SK-N-SH (cell line): Measurements from ENCODE around the gene CTU1. TPM values are rescaled to one million over a fixed set of nuclear protein-coding genes. Genes with fewer than 3 reads are reported as not detected.

Experiments used
- CTCF ChIA-PET: fragments of 300-600, 350-600 bp; formaldehyde crosslinking; extraction: SDS; loops from one replicate; lab custom pipeline; 2021; lab: Yijun Ruan, JAX
- POLR2A ChIA-PET: fragments of 350-600 bp; sonication (Branson Sonifier 250); formaldehyde crosslinking; extraction: SDS; loops from one replicate; lab custom pipeline; 2020; ENCODE audit warnings: antibody characterized with exemption, inconsistent platforms; lab: Yijun Ruan, JAX
- DNase-seq: peaks from one replicate; pipeline ENCODE4 v3.0.0; 2012
- H2AFZ ChIP-seq: fragments of 200-600 bp; sonication (generic); 2 replicates; pipeline ENCODE4 v1.8.1; 2016; ENCODE audit warnings: antibody characterized with exemption, mild to moderate bottlenecking, low read depth
- H3F3A ChIP-seq: fragments of 200-600 bp; sonication (generic); replicated peaks from 2 replicates; pipeline ENCODE3; 2016; ENCODE audit warnings: antibody characterized with exemption, mild to moderate bottlenecking; ENCODE audit not compliant: insufficient read depth
- H3K27ac ChIP-seq, 2 experiments: fragments of 200-500 bp in 1 of 2; fragments of 200-600 bp in 1 of 2; sonication (Bioruptor generic) in 1 of 2; sonication (generic), shearing (Covaris generic) in 1 of 2; 2 replicates each; pipeline versions ENCODE4 v1.5.1 to v1.6.1; 2014 to 2016; ENCODE audit warnings: low read depth in 2 of 2, inconsistent platforms in 1 of 2, low read length in 1 of 2, mild to moderate bottlenecking in 1 of 2, mixed read lengths in 1 of 2
- H3K27me3 ChIP-seq: fragments of 200-600 bp; sonication (generic), shearing (Covaris generic); 2 replicates; pipeline ENCODE4 v1.6.1; 2016; ENCODE audit warnings: mixed run types; ENCODE audit not compliant: insufficient read depth
- H3K36me3 ChIP-seq, 2 experiments: fragments of 200-500 bp in 1 of 2; fragments of 200-600 bp in 1 of 2; sonication (Bioruptor generic) in 1 of 2; sonication (generic) in 1 of 2; replicated peaks in 1 of 2; 2 replicates each; pipeline versions ENCODE3 to v1.5.1; 2014 to 2016; ENCODE audit warnings: low read length in 1 of 2, mild to moderate bottlenecking in 1 of 2; ENCODE audit not compliant: insufficient read depth in 2 of 2, control insufficient read depth in 1 of 2
- H3K4me1 ChIP-seq, 2 experiments: fragments of 200-500 bp in 1 of 2; fragments of 200-600 bp in 1 of 2; sonication (Bioruptor generic) in 1 of 2; sonication (generic), shearing (Covaris generic) in 1 of 2; 2 replicates each; pipeline versions ENCODE4 v1.5.1 to v1.6.1; 2014 to 2016; ENCODE audit warnings: low read depth in 1 of 2, low read length in 1 of 2, mixed run types in 1 of 2; ENCODE audit not compliant: insufficient read depth in 2 of 2, control insufficient read depth in 1 of 2
- H3K4me2 ChIP-seq: fragments of 200-600 bp; sonication (generic), shearing (Covaris generic); 2 replicates; pipeline ENCODE4 v1.6.1; 2017; ENCODE audit warnings: mixed run types
- H3K4me3 ChIP-seq, 2 experiments: fragments of 200-500 bp in 1 of 2; fragments of 200-600 bp in 1 of 2; sonication (Bioruptor generic) in 1 of 2; sonication (generic), shearing (Covaris generic) in 1 of 2; 2 replicates each; pipeline versions ENCODE4 v1.5.1 to v1.8.1; 2014 to 2016; ENCODE audit warnings: low read depth in 2 of 2, inconsistent platforms in 1 of 2, low read length in 1 of 2, mild to moderate bottlenecking in 1 of 2, mixed read lengths in 1 of 2, moderate library complexity in 1 of 2
- H3K79me2 ChIP-seq: fragments of 200-600 bp; sonication (generic); 2 replicates; pipeline ENCODE4 v1.8.1; 2017; ENCODE audit warnings: mild to moderate bottlenecking; ENCODE audit not compliant: insufficient read depth
- H3K9ac ChIP-seq: fragments of 200-600 bp; sonication (generic); 2 replicates; pipeline ENCODE4 v1.6.1; 2017; ENCODE audit warnings: mixed run types
- H3K9me2 ChIP-seq: fragments of 200-600 bp; sonication (generic); 2 replicates; pipeline ENCODE4 v1.6.1; 2017; ENCODE audit warnings: mixed run types
- H3K9me3 ChIP-seq: fragments of 200-600 bp; sonication (generic); 2 replicates; pipeline ENCODE4 v1.6.1; 2017; ENCODE audit warnings: mixed run types, mild to moderate bottlenecking, moderate library complexity
- H4K20me1 ChIP-seq: fragments of 200-600 bp; sonication (generic); 2 replicates; pipeline ENCODE4 v1.6.1; 2017; ENCODE audit warnings: mild to moderate bottlenecking, mixed run types; ENCODE audit not compliant: insufficient read depth
- FOXM1 ChIP-seq: IDR thresholded peaks from 2 replicates; pipeline ENCODE4 v1.4.0; 2012; ENCODE audit warnings: low read depth, mild to moderate bottlenecking
- GATA2 ChIP-seq: sonication (generic); formaldehyde crosslinking; IDR thresholded peaks from 2 replicates; pipeline ENCODE4 v1.5.0; 2020; ENCODE audit warnings: mild to moderate bottlenecking, missing genetic modification reagents
- MEF2A ChIP-seq: IDR thresholded peaks from 2 replicates; pipeline ENCODE4 v1.4.0; 2012; ENCODE audit warnings: low read depth, borderline replicate concordance
- NFIC ChIP-seq: IDR thresholded peaks from 2 replicates; pipeline ENCODE4 v1.4.0; 2012; ENCODE audit warnings: borderline replicate concordance
- POLR2AphosphoS5 ChIP-seq: IDR thresholded peaks from 2 replicates; pipeline ENCODE4 v1.6.1; 2012; ENCODE audit warnings: low read depth, low read length
- RCOR1 ChIP-seq: fragments of 150-350 bp; IDR thresholded peaks from 2 replicates; pipeline ENCODE4 v1.6.1; 2017; ENCODE audit warnings: antibody characterized with exemption, low read length
- RXRA ChIP-seq: IDR thresholded peaks from 2 replicates; pipeline ENCODE4 v1.4.0; 2012; ENCODE audit warnings: low read depth, mild to moderate bottlenecking, borderline replicate concordance
- SMC3 ChIP-seq: IDR thresholded peaks from 2 replicates; pipeline ENCODE4 v1.6.1; 2012; ENCODE audit warnings: low read depth, low read length, improper control_type of control experiment
- TAF1 ChIP-seq: IDR thresholded peaks from 2 replicates; pipeline ENCODE4 v1.6.1; 2012; ENCODE audit warnings: low read depth, mild to moderate bottlenecking, low read length, moderate library complexity, borderline replicate concordance
- YY1 ChIP-seq: IDR thresholded peaks from 2 replicates; pipeline ENCODE4 v1.4.0; 2012; ENCODE audit warnings: low read depth, mild to moderate bottlenecking
- WGBS: methylation state at CpG from one replicate; pipeline ENCODE4 v1.1.6; 2017; ENCODE audit warnings: low lambda C conversion rate; 5-methylcytosine and 5-hydroxymethylcytosine counted together
- polyA plus RNA-seq, 3 experiments: library from polyadenylated mRNA; depleted of rRNA; stranded (reverse); fragments of >200 nt; gene quantifications; 2 replicates each; pipeline ENCODE4 v1.2.3, GENCODE V29; 2012
- TF ChIP-seq, protein P1 (sequence below): fragments of 150-350 bp; IDR thresholded peaks from 2 replicates; pipeline ENCODE4 v1.6.1; 2016; ENCODE audit warnings: mild to moderate bottlenecking, low read depth, low read length
- TF ChIP-seq, protein P2 (sequence below): IDR thresholded peaks from 2 replicates; pipeline ENCODE4; 2012

CTU1 gene
- polyA plus RNA-seq, 1 of the 3 experiments (the other 2 are of a cell fraction) = 8.8 TPM

- Histone ChIP-seq H4K20me1 (peaks cover 19% of the 10 kb centered on the region; the same call in 1 of the 2 replicates), H3K27ac (no peak overlapping the region), H3K9me3 (no peaks in the 10 kb centered on the region), H3K4me2 (no peak overlapping the region), H3K9me2 (no peaks in the 10 kb centered on the region), H3K4me1 (no peaks in the 10 kb centered on the region; a peak in 1 of 4 replicates), H2AFZ (no peak overlapping the region), H3K79me2 (peaks cover 30% of the 10 kb centered on the region), H3K36me3 (peaks cover 11 to 40% of the 10 kb centered on the region in 2 experiments), H3K9ac (no peak overlapping the region), H3F3A (no peaks in the 10 kb centered on the region), H3K27me3 (no peaks in the 10 kb centered on the region), H3K4me3 (no peak overlapping the region)
- DNase-seq = no peak
- 66% methylated on average over 5 of the region's 5 CpGs for WGBS
- TF ChIP-seq POLR2AphosphoS5 (no peak), MEF2A (no peak), NFIC (no peak), SMC3 (no peak), FOXM1 (no peak), RXRA (no peak), YY1 (no peak), RCOR1 (no peak), TAF1 (no peak)
- TF ChIP-seq, protein P1, sequence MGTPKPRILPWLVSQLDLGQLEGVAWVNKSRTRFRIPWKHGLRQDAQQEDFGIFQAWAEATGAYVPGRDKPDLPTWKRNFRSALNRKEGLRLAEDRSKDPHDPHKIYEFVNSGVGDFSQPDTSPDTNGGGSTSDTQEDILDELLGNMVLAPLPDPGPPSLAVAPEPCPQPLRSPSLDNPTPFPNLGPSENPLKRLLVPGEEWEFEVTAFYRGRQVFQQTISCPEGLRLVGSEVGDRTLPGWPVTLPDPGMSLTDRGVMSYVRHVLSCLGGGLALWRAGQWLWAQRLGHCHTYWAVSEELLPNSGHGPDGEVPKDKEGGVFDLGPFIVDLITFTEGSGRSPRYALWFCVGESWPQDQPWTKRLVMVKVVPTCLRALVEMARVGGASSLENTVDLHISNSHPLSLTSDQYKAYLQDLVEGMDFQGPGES = no peak
- TF ChIP-seq, protein P2, sequence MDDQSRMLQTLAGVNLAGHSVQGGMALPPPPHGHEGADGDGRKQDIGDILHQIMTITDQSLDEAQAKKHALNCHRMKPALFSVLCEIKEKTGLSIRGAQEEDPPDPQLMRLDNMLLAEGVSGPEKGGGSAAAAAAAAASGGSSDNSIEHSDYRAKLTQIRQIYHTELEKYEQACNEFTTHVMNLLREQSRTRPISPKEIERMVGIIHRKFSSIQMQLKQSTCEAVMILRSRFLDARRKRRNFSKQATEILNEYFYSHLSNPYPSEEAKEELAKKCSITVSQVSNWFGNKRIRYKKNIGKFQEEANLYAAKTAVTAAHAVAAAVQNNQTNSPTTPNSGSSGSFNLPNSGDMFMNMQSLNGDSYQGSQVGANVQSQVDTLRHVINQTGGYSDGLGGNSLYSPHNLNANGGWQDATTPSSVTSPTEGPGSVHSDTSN = no peak
- POLR2A ChIA-PET = no interaction called here
- CTCF ChIA-PET = interaction anchor here (1.1 kb wide), 2 partner anchors 80 to 179 kb away, joined by 4 to 5 read pairs; no protein-coding TSS in a partner anchor
Measured at GRCh38 chr19:51101171-51101865, 6.9 kb downstream of the CTU1 start.

GRCh38 chr19:51100601-51101000 is 7.6 kb downstream of the CTU1 start:
- no peak overlapping the region for H3K9ac ChIP-seq

More at GRCh38 chr19:51100601-51101000, 7.6 kb downstream of the CTU1 start:
- Histone ChIP-seq H3F3A (no peaks in the 10 kb centered on the region), H4K20me1 (peaks cover 19% of the 10 kb centered on the region; the same call in 1 of the 2 replicates), H2AFZ (no peak overlapping the region), H3K4me1 (no peaks in the 10 kb centered on the region; a peak in 1 of 4 replicates), H3K27me3 (no peaks in the 10 kb centered on the region), H3K4me2 (no peak overlapping the region), H3K36me3 (peaks cover 11 to 40% of the 10 kb centered on the region in 2 experiments), H3K4me3 (no peak overlapping the region), H3K9me3 (no peaks in the 10 kb centered on the region), H3K9me2 (no peaks in the 10 kb centered on the region), H3K79me2 (peaks cover 23% of the 10 kb centered on the region; the same call in 1 of the 2 replicates), H3K27ac (no peak overlapping the region)
- no peak for TF ChIP-seq GATA2 (CRISPR knock-in tag)
- no peak for DNase-seq
- ChIA-PET CTCF (interaction anchor here (1.1 kb wide), 2 partner anchors 79 to 179 kb away, joined by 4 to 5 read pairs; no protein-coding TSS in a partner anchor), POLR2A (no interaction called here)
- 57% methylated on average over 3 of the region's 3 CpGs for WGBS
